ENCODE results near the gene PAFAH1B1.

Gene PAFAH1B1

DNA sequence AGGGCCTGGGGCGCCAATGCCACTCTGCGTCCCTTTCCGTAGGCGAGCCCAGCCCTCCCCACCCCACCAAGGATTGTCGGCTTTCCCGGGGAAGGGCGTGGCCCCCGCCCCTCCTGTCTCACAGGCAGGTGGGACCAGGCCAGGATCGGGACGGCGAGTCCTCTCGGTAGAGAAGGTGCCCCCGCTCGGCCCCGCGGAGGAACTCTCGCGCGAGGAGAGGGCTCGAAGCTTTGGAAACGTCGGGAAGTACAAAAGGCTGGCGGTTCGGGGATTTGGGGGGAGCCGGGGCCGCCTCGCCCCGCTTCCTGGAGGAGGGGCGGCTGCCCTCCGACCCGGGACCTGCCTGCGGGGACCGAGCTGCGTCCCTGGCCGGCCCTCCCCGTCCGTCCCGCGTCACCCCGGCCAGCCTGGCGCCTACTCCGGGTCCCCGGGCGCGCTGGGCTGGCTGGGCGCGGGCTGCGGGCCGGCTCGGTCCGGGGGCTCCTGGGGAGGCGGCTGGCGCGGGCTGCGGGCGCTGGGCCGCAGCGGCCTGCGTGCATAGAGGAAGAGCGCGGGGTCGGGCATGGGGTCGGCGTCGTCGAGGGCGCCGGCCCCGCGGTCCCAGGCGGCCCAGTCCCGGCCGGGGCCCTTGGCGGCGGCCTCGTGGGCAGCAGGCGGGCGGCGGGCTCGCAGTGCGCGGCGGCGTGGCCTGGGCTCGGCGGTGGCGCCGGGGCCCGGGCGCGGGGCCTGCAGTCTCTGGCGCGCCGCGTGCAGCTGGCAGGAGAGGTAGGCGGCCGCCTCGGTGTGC, 130.7 kb downstream of the PAFAH1B1 start:
- H3K4me3 ChIP-seq (ENCODE audit: low read depth, low read length) = no peak overlapping the region; the same call in 1 of the 2 replicates
- TF ChIP-seq CTCF (IDR thresholded peaks at IDR 0.05; ENCODE audit: low read depth, low read length, missing control alignments) = no peak
- no peak for DNase-seq (ENCODE audit: low read depth)

GRCh38 chr17:2724784-2725164, 131.3 kb downstream of the PAFAH1B1 start:
- TF ChIP-seq CTCF (IDR thresholded peaks at IDR 0.05; ENCODE audit: low read depth, low read length, missing control alignments) = no peak
- no peak for DNase-seq (ENCODE audit: low read depth)
- H3K4me3 ChIP-seq (ENCODE audit: low read depth, low read length) = no peak overlapping the region

DNA sequence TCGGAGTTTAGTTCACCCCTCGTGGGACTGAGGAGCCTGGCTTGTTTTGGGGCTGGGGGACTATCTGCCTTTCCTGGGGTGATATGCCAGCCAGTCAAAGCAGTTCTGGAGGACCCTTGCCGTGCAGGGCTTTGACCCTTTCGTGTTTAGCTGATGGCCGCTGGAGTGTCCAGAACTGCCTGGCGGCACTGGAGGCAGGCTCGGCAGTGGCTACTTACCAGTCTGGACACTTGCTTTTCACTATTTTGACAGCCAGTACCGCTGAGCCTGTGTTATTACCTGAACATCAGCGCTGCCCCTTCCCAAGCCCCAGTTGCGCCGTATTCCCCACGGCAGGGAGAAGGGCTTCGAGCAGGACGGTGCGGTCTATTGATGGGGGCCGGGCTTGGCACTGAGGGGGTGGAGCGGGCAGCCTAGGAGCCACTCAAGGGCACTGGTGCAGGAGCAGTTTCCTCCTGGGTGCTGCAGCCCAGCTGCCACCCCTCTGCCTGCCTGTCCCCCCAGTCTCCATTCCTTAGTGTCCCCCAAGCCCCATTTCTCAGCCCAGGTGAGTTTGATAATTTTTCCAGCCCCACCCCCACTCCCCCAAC, 137.4 kb downstream of the PAFAH1B1 start:
- no peak for DNase-seq (ENCODE audit: low read depth)
- no peak for TF ChIP-seq CTCF (IDR thresholded peaks at IDR 0.05; ENCODE audit: low read depth, low read length, missing control alignments)
- H3K4me3 ChIP-seq (ENCODE audit: low read depth, low read length) = no peak overlapping the region

DNA sequence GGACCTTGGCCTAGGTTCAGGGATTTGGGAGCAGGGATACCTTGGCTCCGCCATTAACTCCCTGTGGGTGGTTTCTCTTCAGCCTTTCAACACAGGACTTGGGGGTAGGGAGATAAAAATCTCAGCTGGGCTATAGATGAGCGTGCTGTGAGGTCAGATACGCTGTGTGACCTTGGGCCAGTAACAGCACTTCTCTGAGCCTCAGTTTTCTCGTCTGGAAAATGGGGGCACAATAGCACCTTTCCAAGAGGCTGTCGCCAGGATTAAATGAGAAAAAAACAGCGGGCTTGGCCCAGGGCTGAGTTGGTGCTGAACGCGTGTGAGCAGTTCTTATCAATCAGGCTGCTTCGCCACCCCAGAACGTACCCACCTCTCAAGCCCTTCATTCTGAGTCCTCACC, 138.4 kb downstream of the PAFAH1B1 start:
- DNase-seq (ENCODE audit: low read depth) = no peak
- no peak overlapping the region for H3K4me3 ChIP-seq (ENCODE audit: low read depth, low read length)
- TF ChIP-seq CTCF (IDR thresholded peaks at IDR 0.05; ENCODE audit: low read depth, low read length, missing control alignments) = no peak

- H3K4me3 ChIP-seq (ENCODE audit: low read depth, low read length) = no peak overlapping the region
- TF ChIP-seq CTCF (IDR thresholded peaks at IDR 0.05; ENCODE audit: low read depth, low read length, missing control alignments) = no peak
- no peak for DNase-seq (ENCODE audit: low read depth)
These were observed 141.5 kb downstream of the PAFAH1B1 start for GRCh38 chr17:2734939-2735338.

Measured in GM12864 (cell line).